Upper lobe of left lung (tissue), 4 donors: ENCODE data around the gene PAQR7.

Experiments
- CTCF ChIP-seq, 6 experiments: fragments of 450-650 bp in 4 of 6; fragments of 200-600 bp in 2 of 6; sonication (generic) in 2 of 6; IDR thresholded peaks; one replicate each; pipeline ENCODE4 v1.5.1; 2016 to 2019; ENCODE audit warnings: antibody characterized with exemption in 6 of 6
- POLR2A ChIP-seq, 4 donors: fragments of 450-650 bp; IDR thresholded peaks; one replicate each; pipeline ENCODE4 v1.5.1; 2016 to 2017; ENCODE audit warnings: antibody characterized with exemption in 4 of 4, mild to moderate bottlenecking in 2 of 4

- TF ChIP-seq POLR2A (IDR thresholded peaks at IDR 0.05) (no peak), CTCF (IDR thresholded peaks at IDR 0.05) (no peak)
Observed at GRCh38 chr1:25831569-25832196, 43.8 kb downstream of the PAQR7 start.
